HG03280 (cell line): ENCODE measurements around the gene NACC1.
A peak's percentile ranks its signal among the peaks of the same experiment; 100 is the strongest.
"Not testable (repeated sequence)": the region's sequence is repeated elsewhere in the genome, so short reads cannot be mapped to it uniquely, and the experiment has no call there.

ENCODE experiments used
- ATAC-seq: cut with Tn5 transposase; IDR thresholded peaks from one replicate; pipeline ENCODE4 v1.9.1; 2021; ENCODE audit warnings: mild to moderate bottlenecking, moderate library complexity; ENCODE audit not compliant: unreplicated experiment

NACC1 gene

DNA sequence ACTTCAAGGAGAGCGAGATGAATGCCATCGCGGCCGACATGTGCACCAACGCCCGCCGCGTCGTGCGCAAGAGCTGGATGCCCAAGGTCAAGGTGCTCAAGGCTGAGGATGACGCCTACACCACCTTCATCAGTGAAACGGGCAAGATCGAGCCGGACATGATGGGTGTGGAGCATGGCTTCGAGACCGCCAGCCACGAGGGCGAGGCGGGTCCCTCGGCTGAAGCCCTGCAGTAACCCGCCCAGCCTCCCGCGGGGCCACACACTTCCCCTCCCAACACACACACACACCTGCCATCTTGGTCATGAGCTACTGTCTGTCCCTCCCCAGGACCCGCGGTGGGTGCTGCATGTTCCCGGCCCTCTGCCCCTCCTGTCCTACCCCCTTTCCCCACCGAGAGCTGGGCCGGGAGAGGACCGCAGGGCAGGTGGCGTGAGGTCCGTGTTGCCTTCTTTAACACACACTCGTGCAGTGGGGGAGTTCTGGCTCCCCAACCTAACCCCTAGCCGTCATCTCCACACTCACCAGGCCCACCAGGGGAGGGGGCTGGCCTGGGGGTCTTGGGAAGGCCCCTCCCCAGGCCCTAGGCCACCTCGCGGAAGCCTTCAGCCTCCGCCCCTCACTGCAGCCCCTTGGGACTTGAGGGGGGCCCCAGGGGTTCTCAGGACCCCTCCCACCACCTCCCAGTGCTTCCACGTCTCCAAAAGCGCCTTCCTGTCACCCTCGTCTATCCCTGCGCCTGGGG lies 20.3 kb downstream of the NACC1 start:
- no peak for ATAC-seq

DNA sequence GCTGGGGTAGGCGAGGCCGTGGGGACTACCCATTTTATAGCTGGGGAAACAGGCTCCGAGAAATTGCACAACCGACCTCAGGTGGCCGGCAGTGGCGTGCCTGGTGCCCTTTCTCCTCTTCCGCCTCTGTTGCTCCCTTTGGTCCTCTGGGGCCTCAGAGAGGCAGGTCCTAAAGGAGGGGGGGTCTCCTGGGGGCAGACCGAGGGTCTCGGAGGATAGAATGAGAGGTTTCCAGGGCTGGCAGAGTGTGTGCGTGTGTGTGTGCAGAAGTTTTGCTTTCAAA lies 20.8 kb downstream of the NACC1 start:
- ATAC-seq, result no peak

DNA sequence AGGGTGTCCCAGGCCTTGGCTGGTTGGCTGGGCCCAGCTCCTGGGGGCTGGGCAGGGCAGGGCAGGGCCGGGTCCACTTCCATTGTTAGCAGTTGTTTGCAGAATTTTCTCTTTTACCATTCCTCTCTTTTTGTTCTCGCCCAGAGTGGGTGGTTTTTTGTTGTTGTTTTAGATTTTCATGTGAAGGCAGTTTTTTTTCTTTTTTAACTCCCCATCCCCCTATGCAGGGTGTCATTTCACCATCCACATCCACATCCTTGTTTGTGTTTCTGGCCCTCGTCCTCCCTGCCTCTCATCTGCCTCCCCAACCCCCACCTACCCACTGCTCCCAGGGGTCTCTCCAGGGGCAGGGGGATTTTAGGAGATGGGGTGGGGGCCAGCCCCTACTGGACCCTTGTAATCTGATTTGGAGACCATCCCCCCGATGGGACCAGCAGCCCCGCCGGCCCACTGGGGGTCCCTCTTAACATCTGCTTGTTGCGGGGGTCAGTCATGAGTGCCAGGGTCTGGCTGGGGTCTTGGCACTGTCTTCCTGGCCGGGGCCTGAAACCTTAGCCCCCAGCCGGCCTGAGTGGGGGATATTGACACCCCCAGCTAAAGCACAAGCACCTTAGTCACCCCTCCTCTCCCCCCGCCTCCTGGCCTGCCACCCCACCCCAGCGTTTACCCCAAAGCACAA lies 21.7 kb downstream of the NACC1 start:
- no peak for ATAC-seq

- ATAC-seq, result no peak
Measured at GRCh38 chr19:13146763-13147563, 28.9 kb downstream of the NACC1 start.

GRCh38 chr19:13149173-13149627 lies 31.1 kb downstream of the NACC1 start:
- ATAC-seq, result not testable (repeated sequence)

DNA sequence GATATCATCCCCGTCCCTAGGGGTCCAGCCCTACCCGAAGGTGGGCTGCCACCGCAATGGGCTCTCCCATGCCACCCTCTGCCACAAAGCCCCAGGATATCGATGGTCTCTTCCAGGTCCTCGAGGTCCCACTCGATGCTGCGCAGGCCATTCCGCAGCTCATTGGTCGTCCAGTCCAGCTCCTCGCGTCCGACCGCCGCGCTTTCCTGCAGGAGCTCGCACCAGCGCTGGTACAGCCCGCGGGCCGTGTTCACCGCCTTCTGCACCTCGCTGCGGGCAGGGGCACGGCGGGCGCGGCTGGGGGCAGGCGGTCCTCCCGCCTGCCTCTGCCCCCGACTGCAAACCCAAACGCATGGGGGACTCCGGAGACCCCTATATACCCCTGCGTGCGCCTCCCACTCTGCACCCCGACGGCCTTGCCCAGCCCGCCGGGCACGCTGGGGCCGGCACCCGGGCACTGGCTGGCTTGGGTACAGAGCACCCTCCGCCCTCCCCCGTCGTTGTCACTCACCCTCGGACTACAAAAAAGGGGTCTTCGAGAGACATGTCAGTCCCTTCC lies 31.6 kb downstream of the NACC1 start:
- ATAC-seq, result no peak

GRCh38 chr19:13150187-13150930 lies 32.3 kb downstream of the NACC1 start, which contains the start of the genes IER2 and STX10:
TSS of gene IER2 (plus strand) at chr19:13150411. CDS start at chr19:13153187, 2,776 bp downstream.
TSS of gene STX10 (minus strand) at chr19:13150375. CDS start at chr19:13150173, 202 bp downstream.
- peak; percentile 49 for ATAC-seq

GRCh38 chr19:13150931-13151604 lies 33.0 kb downstream of the NACC1 start:
- no peak for ATAC-seq

- peak; percentile 44 for ATAC-seq
Measured at GRCh38 chr19:13151605-13152355, 33.7 kb downstream of the NACC1 start.

GRCh38 chr19:13152356-13152973 lies 34.4 kb downstream of the NACC1 start:
- ATAC-seq, result peak; percentile 3

DNA sequence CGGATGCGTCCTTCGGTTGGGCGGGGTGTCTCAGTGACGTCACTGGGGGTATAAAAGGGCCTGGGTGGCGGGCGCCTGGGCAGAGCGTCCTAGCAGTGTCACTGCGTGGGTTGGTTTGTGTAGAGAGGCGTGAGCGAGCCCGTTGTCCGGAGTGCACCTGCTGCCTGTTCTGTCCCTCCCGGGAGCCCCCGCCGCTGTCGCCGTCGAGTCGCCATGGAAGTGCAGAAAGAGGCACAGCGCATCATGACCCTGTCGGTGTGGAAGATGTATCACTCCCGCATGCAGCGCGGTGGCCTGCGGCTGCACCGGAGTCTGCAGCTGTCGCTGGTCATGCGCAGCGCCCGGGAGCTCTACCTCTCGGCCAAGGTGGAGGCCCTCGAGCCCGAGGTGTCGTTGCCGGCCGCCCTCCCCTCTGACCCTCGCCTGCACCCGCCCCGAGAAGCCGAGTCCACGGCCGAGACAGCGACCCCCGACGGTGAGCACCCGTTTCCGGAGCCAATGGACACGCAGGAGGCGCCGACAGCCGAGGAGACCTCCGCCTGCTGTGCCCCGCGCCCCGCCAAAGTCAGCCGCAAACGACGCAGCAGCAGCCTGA lies 35.0 kb downstream of the NACC1 start:
- ATAC-seq, result peak; percentile 30

- ATAC-seq, result no peak
Measured at GRCh38 chr19:13153569-13154240, 35.6 kb downstream of the NACC1 start.

DNA sequence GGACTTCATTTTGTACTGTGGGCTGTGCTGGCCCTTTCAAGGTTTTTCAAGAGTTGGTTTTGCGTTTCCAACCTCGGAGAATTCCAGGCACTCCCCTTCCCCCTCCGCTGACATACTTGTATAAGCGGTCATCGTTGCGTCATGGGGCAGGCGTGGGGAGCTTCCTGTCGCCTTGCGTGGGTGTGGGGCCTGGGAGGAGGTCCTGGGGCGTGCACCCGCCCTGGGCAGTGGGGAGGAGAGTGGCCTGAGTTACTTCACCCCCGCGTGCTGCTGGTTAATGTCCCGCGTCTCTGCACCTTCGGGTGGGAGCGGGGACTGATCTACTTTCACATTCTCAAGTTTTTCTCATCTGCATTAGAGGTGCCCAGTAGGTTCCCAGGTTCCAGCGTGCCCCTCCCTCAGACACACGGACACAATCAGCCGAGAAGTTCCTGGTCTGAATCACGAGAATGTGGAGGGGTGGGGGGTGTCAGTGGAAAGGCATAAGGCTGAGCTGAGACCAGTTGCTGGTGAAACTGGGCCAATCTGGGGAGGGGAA lies 36.2 kb downstream of the NACC1 start:
- ATAC-seq, result no peak

- ATAC-seq, result no peak
Measured at GRCh38 chr19:13154911-13155471, 36.9 kb downstream of the NACC1 start.

GRCh38 chr19:13155472-13156359 lies 37.7 kb downstream of the NACC1 start:
- ATAC-seq, result no peak

DNA sequence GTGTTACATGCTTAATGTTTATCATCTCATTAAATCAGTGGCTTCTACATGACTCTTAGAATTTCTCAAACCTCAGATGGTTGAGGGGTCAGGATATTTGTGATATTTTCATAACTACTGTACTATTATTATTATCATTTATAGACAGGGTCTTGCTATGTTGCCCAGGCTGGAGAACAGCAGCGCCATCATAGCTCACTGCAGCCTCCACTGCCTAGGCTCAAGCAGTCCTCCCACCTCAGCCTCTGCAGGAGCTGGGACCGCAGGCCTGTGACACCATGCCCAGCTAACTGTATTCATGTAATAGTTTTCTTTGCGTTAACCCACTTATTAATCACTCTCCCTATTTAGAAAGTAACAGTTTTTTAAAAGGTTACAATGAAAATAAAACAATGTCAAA lies 41.6 kb downstream of the NACC1 start:
- no peak for ATAC-seq
